Thyroid gland (tissue), 4 donors: ENCODE data around the gene COL23A1. TPM values are rescaled to one million over a fixed set of nuclear protein-coding genes. Genes with fewer than 3 reads are reported as not detected.

ENCODE experiments used
- DNase-seq, 2 donors: peaks; one replicate each; pipeline ENCODE4 v3.0.0-alpha.2; 2019
- H3K27ac ChIP-seq, 3 donors: fragments of 200-600 bp; sonication (generic); 1 replicate in 2 of 3; 2 replicates in 1 of 3; pipeline ENCODE4 v1.5.1; 2016 to 2019; ENCODE audit warnings: mild to moderate bottlenecking in 1 of 3, moderate library complexity in 1 of 3
- H3K27me3 ChIP-seq: fragments of 200-600 bp; sonication (generic); one replicate; pipeline ENCODE4 v1.5.1; 2019
- H3K36me3 ChIP-seq, 2 donors: fragments of 200-600 bp; sonication (generic); one replicate each; pipeline ENCODE4 v1.5.1; 2016 to 2019
- H3K4me1 ChIP-seq, 2 donors: fragments of 200-600 bp; sonication (generic); one replicate each; pipeline ENCODE4 v1.5.1; 2017 to 2019
- H3K4me3 ChIP-seq, 3 donors: fragments of 200-600 bp; sonication (generic); replicated peaks in 1 of 3; 1 replicate in 2 of 3; 2 replicates in 1 of 3; pipeline ENCODE4 v1.5.1; 2016; ENCODE audit warnings: mild to moderate bottlenecking in 1 of 3
- H3K9me3 ChIP-seq: fragments of 200-600 bp; sonication (generic); one replicate; pipeline ENCODE4 v1.5.1; 2017
- CTCF ChIP-seq, 6 experiments: fragments of 200-600 bp in 3 of 6; fragments of 450-650 bp in 3 of 6; sonication (generic) in 3 of 6; IDR thresholded peaks; one replicate each; pipeline ENCODE4 v1.5.1; 2016 to 2019; ENCODE audit warnings: antibody characterized with exemption in 6 of 6, mild to moderate bottlenecking in 2 of 6, inconsistent platforms in 1 of 6, moderate library complexity in 1 of 6
- POLR2A ChIP-seq, 2 donors: fragments of 450-650 bp; IDR thresholded peaks; one replicate each; pipeline ENCODE4 v1.6.1; 2017; ENCODE audit warnings: antibody characterized with exemption in 2 of 2, mild to moderate bottlenecking in 2 of 2, moderate library complexity in 1 of 2
- WGBS, 2 donors: methylation state at CpG; one replicate each; pipeline ENCODE4 v1.1.5; 2017; 5-methylcytosine and 5-hydroxymethylcytosine counted together
- intact Hi-C: fragments of 100-400 bp; cut with DNase I; formaldehyde crosslinking; loops from one replicate; pipeline ENCODE4 v1.15.1; 2023
- small RNA-seq: library from RNA; depleted of rRNA; stranded (forward); fragments of <200 nt; gene quantifications from one replicate; pipeline ENCODE3, GENCODE V24; 2016
- total RNA-seq, 4 donors: library from RNA; depleted of rRNA; stranded (reverse); fragments of >200 nt; gene quantifications; one replicate each; pipeline ENCODE4 v1.2.3, GENCODE V29; 2016

Gene COL23A1
- total RNA-seq, 4 donors from 2014 or later = 76.6 to 108 (median 95.7) TPM

GRCh38 chr5:178193251-178193809 lies 396.9 kb downstream of the COL23A1 start:
- Histone ChIP-seq H3K4me1 (no peaks in the 10 kb centered on the region), H3K27me3 (no peaks in the 10 kb centered on the region), H3K36me3 (no peaks in the 10 kb centered on the region), H3K4me3 (no peak overlapping the region), H3K27ac (no peak overlapping the region), H3K9me3 (no peaks in the 10 kb centered on the region)
- DNase-seq = no peak
- WGBS, 2 donors = 79 to 84% methylated on average over 8 of the region's 8 CpGs
- TF ChIP-seq POLR2A (IDR thresholded peaks at IDR 0.05) (no peak), CTCF (IDR thresholded peaks at IDR 0.05) (no peak)
- intact Hi-C loops = no loop called here

- Histone ChIP-seq H3K4me1 (no peaks in the 10 kb centered on the region), H3K27me3 (no peaks in the 10 kb centered on the region), H3K4me3 (no peak overlapping the region), H3K27ac (no peak overlapping the region), H3K9me3 (no peaks in the 10 kb centered on the region), H3K36me3 (no peaks in the 10 kb centered on the region)
- intact Hi-C loops = no loop called here
- no peak for TF ChIP-seq POLR2A (IDR thresholded peaks at IDR 0.05)
- TF ChIP-seq CTCF (IDR thresholded peaks at IDR 0.05) = no peak
- DNase-seq = no peak
- WGBS, 2 donors = 88 to 91% methylated on average over 7 of the region's 7 CpGs
These were observed 397.4 kb downstream of the COL23A1 start for GRCh38 chr5:178192787-178193186.

- DNase-seq = no peak
- Histone ChIP-seq H3K27me3 (no peaks in the 10 kb centered on the region), H3K4me3 (no peak overlapping the region), H3K27ac (no peak overlapping the region), H3K9me3 (no peaks in the 10 kb centered on the region), H3K36me3 (no peaks in the 10 kb centered on the region), H3K4me1 (no peaks in the 10 kb centered on the region)
- intact Hi-C loops = no loop called here
- 67 to 82% methylated on average over 2 of the region's 2 CpGs for WGBS, 2 donors
- TF ChIP-seq POLR2A (IDR thresholded peaks at IDR 0.05) = no peak
- TF ChIP-seq CTCF (IDR thresholded peaks at IDR 0.05) = no peak
These were observed 397.9 kb downstream of the COL23A1 start for GRCh38 chr5:178192244-178192643.

GRCh38 chr5:178191661-178192060 lies 398.5 kb downstream of the COL23A1 start:
- Histone ChIP-seq H3K9me3 (no peaks in the 10 kb centered on the region), H3K4me1 (no peaks in the 10 kb centered on the region), H3K27me3 (no peaks in the 10 kb centered on the region), H3K36me3 (no peaks in the 10 kb centered on the region), H3K27ac (no peak overlapping the region), H3K4me3 (no peak overlapping the region)
- intact Hi-C loops = no loop called here
- no peak for TF ChIP-seq CTCF (IDR thresholded peaks at IDR 0.05)
- TF ChIP-seq POLR2A (IDR thresholded peaks at IDR 0.05) = no peak
- DNase-seq = no peak
- WGBS, 2 donors = 82 to 86% methylated on average over 4 of the region's 4 CpGs

- no peak overlapping the region for H3K27ac ChIP-seq
- H3K27me3 ChIP-seq = no peaks in the 10 kb centered on the region
- intact Hi-C loops = no loop called here
- no peaks in the 10 kb centered on the region for H3K4me1 ChIP-seq
- no peak for TF ChIP-seq CTCF (IDR thresholded peaks at IDR 0.05)
- no peak for TF ChIP-seq POLR2A (IDR thresholded peaks at IDR 0.05)
- no peaks in the 10 kb centered on the region for H3K9me3 ChIP-seq
- DNase-seq = no peak
- H3K36me3 ChIP-seq = no peaks in the 10 kb centered on the region
- WGBS, 2 donors = 43 to 44% methylated on average over 2 of the region's 2 CpGs
- no peak overlapping the region for H3K4me3 ChIP-seq
These were observed 400.8 kb downstream of the COL23A1 start for GRCh38 chr5:178189433-178189832.

Small RNA genes within 50 kb of the gene (small RNA-seq; reads per million reads assigned to genes)
- gene RN7SKP70 (not detected), gene RN7SL646P (not detected)

Other genes starting within 250 kb of the COL23A1 start
- 10 to 100 TPM; 35.8 to 91.2 (median 70.3) TPM for gene CLK4, start 36.7 kb upstream of the COL23A1 start, total RNA-seq
- 10 to 100 TPM; 17.7 to 29.6 (median 20.4) TPM for gene ZNF354A, start 140.3 kb upstream of the COL23A1 start, total RNA-seq